Osteoblast (primary cell): Measurements from ENCODE around the gene BAHD1. TPM values are rescaled to one million over a fixed set of nuclear protein-coding genes. Genes with fewer than 3 reads are reported as not detected.

Experiments
- DNase-seq: peaks from one replicate; pipeline ENCODE4 v3.0.0; 2011; ENCODE audit warnings: low spot score, mixed read lengths; ENCODE audit not compliant: insufficient read length; ENCODE audit errors: missing footprints
- H2AFZ ChIP-seq: 2 replicates; pipeline ENCODE4 v1.6.0; 2011; ENCODE audit warnings: mild to moderate bottlenecking, low read length
- H3K27ac ChIP-seq: 2 replicates; pipeline ENCODE4 v1.5.1; 2011; ENCODE audit warnings: mild to moderate bottlenecking, low read depth, low read length, moderate library complexity
- H3K27me3 ChIP-seq: 2 replicates; pipeline ENCODE4 v1.6.0; 2012; ENCODE audit warnings: mild to moderate bottlenecking, control low read depth, inconsistent platforms, low read length, moderate library complexity; ENCODE audit not compliant: insufficient read depth
- H3K36me3 ChIP-seq: 2 replicates; pipeline ENCODE4 v1.5.1; 2011; ENCODE audit warnings: mild to moderate bottlenecking, low read length, control low read depth, moderate library complexity; ENCODE audit not compliant: insufficient read depth
- H3K4me1 ChIP-seq: 2 replicates; pipeline ENCODE4 v1.5.1; 2011; ENCODE audit warnings: mild to moderate bottlenecking, low read length, control low read depth, moderate library complexity; ENCODE audit not compliant: insufficient read depth
- H3K4me2 ChIP-seq: 2 replicates; pipeline ENCODE4 v1.6.0; 2011; ENCODE audit warnings: mild to moderate bottlenecking, low read length; ENCODE audit not compliant: insufficient read depth
- H3K4me3 ChIP-seq: fragments of 200-600 bp; sonication (generic); 3 replicates; pipeline ENCODE4 v1.5.1; 2012; ENCODE audit warnings: mild to moderate bottlenecking, low read length, inconsistent platforms; ENCODE audit not compliant: insufficient read depth
- H3K79me2 ChIP-seq: 2 replicates; pipeline ENCODE4 v1.6.0; 2012; ENCODE audit warnings: mild to moderate bottlenecking, low read length, control low read depth, inconsistent platforms; ENCODE audit not compliant: insufficient read depth
- H3K9me3 ChIP-seq: 2 replicates; pipeline ENCODE4 v1.5.1; 2011; ENCODE audit warnings: low read depth, low read length, control low read depth
- H4K20me1 ChIP-seq: 2 replicates; pipeline ENCODE4 v1.6.0; 2012; ENCODE audit warnings: mild to moderate bottlenecking, low read length, control low read depth; ENCODE audit not compliant: insufficient read depth
- total RNA-seq: library from RNA; depleted of rRNA; stranded (reverse); fragments of >200 nt; gene quantifications from 2 replicates; pipeline ENCODE4 v1.2.3, GENCODE V29; 2012
- TF ChIP-seq, protein P1 (sequence below): IDR thresholded peaks from 2 replicates; pipeline ENCODE4 v1.5.1; 2011; ENCODE audit warnings: mild to moderate bottlenecking, low read depth, low read length, moderate library complexity; ENCODE audit errors: extremely low read depth

The BAHD1 gene
- total RNA-seq, 1 donor: 10.5 TPM

DNA sequence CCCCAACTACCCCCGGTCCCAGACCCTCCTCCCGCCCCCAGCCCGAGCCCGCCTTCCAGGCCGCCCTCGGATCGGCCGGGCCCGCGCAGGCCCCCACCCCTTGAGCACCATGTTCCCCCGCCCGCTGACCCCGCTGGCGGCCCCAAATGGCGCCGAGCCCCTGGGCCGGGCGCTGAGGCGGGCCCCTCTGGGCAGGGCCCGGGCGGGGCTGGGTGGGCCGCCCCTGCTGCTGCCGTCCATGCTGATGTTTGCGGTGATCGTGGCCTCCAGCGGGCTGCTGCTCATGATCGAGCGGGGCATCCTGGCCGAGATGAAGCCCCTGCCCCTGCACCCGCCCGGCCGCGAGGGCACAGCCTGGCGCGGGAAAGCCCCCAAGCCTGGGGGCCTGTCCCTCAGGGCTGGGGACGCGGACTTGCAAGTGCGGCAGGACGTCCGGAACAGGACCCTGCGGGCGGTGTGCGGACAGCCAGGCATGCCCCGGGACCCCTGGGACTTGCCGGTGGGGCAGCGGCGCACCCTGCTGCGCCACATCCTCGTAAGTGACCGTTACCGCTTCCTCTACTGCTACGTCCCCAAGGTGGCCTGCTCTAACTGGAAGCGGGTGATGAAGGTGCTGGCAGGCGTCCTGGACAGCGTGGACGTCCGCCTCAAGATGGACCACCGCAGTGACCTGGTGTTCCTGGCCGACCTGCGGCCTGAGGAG, 30.5 kb downstream of the BAHD1 start:
- DNase-seq: peak; percentile 88
- Histone ChIP-seq H3K27ac (no peak overlapping the region), H3K4me1 (peaks cover 21% of the 10 kb centered on the region), H2AFZ (peak overlapping the region; percentile 83), H3K4me3 (peak overlapping the region; percentile 81), H3K4me2 (peak overlapping the region; percentile 97), H3K36me3 (no peaks in the 10 kb centered on the region), H3K79me2 (peaks cover 5% of the 10 kb centered on the region), H4K20me1 (peaks cover 12% of the 10 kb centered on the region), H3K9me3 (no peaks in the 10 kb centered on the region), H3K27me3 (no peaks in the 10 kb centered on the region)
- TF ChIP-seq, protein P1, sequence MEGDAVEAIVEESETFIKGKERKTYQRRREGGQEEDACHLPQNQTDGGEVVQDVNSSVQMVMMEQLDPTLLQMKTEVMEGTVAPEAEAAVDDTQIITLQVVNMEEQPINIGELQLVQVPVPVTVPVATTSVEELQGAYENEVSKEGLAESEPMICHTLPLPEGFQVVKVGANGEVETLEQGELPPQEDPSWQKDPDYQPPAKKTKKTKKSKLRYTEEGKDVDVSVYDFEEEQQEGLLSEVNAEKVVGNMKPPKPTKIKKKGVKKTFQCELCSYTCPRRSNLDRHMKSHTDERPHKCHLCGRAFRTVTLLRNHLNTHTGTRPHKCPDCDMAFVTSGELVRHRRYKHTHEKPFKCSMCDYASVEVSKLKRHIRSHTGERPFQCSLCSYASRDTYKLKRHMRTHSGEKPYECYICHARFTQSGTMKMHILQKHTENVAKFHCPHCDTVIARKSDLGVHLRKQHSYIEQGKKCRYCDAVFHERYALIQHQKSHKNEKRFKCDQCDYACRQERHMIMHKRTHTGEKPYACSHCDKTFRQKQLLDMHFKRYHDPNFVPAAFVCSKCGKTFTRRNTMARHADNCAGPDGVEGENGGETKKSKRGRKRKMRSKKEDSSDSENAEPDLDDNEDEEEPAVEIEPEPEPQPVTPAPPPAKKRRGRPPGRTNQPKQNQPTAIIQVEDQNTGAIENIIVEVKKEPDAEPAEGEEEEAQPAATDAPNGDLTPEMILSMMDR: no peak

DNA sequence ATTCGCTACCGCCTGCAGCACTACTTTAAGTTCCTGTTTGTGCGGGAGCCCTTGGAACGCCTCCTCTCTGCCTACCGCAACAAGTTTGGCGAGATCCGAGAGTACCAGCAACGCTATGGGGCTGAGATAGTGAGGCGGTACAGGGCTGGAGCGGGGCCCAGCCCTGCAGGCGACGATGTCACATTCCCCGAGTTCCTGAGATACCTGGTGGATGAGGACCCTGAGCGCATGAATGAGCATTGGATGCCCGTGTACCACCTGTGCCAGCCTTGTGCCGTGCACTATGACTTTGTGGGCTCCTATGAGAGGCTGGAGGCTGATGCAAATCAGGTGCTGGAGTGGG, 31.0 kb downstream of the BAHD1 start:
- no peak for DNase-seq
- no peaks in the 10 kb centered on the region for H3K9me3 ChIP-seq
- H2AFZ ChIP-seq: peak overlapping the region; percentile 83

DNA sequence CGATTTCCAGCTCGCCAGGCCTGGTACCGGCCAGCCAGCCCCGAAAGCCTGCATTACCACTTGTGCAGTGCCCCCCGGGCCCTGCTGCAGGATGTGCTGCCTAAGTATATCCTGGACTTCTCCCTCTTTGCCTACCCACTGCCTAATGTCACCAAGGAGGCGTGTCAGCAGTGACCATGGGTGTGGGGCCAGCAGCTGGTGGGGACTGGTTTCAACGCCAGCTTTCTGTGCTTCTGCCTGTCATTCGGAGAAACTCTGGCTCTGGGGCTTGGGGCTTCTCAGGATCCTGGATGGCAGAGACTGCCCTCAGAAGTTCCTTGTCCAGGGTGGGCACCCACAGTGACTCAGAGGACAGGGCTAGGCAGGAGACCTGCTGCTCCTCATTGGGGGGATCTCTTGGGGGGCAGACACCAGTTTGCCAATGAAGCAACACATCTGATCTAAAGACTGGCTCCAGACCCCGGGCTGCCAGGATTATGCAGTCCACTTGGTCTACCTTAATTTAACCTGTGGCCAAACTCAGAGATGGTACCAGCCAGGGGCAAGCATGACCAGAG, 31.5 kb downstream of the BAHD1 start:
- no peak for DNase-seq
- TF ChIP-seq, protein P1: no peak
- peak overlapping the region; percentile 97 for H3K4me2 ChIP-seq
- H3K9me3 ChIP-seq: no peaks in the 10 kb centered on the region
- H3K4me3 ChIP-seq: peak overlapping the region; percentile 81
- no peaks in the 10 kb centered on the region for H3K36me3 ChIP-seq
- H3K27me3 ChIP-seq: peaks cover under 1% of the 10 kb centered on the region
- peaks cover 21% of the 10 kb centered on the region for H3K4me1 ChIP-seq
- H3K27ac ChIP-seq: no peak overlapping the region
- peaks cover 5% of the 10 kb centered on the region for H3K79me2 ChIP-seq
- no peak overlapping the region for H2AFZ ChIP-seq
- peaks cover 12% of the 10 kb centered on the region for H4K20me1 ChIP-seq

More for the DNA sequence above, 31.0 kb downstream of the BAHD1 start:
- H3K4me3 ChIP-seq: peak overlapping the region; percentile 81
- H3K4me2 ChIP-seq: peak overlapping the region; percentile 97
- H3K27ac ChIP-seq: no peak overlapping the region
- TF ChIP-seq, protein P1: no peak
- H3K4me1 ChIP-seq: peaks cover 21% of the 10 kb centered on the region
- H3K36me3 ChIP-seq: no peaks in the 10 kb centered on the region
- H3K79me2 ChIP-seq: peaks cover 5% of the 10 kb centered on the region
- no peaks in the 10 kb centered on the region for H3K27me3 ChIP-seq
- peaks cover 12% of the 10 kb centered on the region for H4K20me1 ChIP-seq

DNA sequence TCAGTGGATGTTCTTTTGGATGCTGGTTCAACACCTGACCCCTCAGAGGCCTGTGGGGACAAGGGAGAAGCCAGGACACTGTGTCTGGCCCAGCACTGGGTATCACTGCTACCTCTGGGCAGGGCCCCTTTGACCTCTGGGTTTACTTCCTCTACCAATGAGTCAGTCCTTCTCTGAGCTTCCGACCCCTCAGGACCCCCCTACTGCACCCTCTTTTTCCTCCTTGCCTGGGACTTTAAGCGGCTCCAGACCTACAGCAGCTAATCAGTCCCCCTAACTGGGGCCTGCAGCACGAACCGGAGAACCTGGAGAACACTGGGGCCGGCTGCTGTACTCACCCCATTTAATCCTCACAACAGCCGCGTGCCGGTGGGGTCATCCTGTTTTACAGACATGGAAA, 33.8 kb downstream of the BAHD1 start:
- H3K4me1 ChIP-seq: peaks cover 18% of the 10 kb centered on the region
- no peaks in the 10 kb centered on the region for H3K9me3 ChIP-seq
- no peak for DNase-seq
- no peak overlapping the region for H3K4me2 ChIP-seq
- TF ChIP-seq, protein P1: no peak
- H3K79me2 ChIP-seq: peaks cover 5% of the 10 kb centered on the region
- no peak overlapping the region for H2AFZ ChIP-seq
- no peak overlapping the region for H3K27ac ChIP-seq
- H3K27me3 ChIP-seq: peaks cover 15% of the 10 kb centered on the region
- no peak overlapping the region for H3K4me3 ChIP-seq
- no peaks in the 10 kb centered on the region for H3K36me3 ChIP-seq
- peaks cover 12% of the 10 kb centered on the region for H4K20me1 ChIP-seq
